ENCODE results near the gene PIGK.

GRCh38 chr1:77234943-77235342 is 15.7 kb upstream of the PIGK start:
- TF ChIP-seq FOXM1 (IDR thresholded peaks at IDR 0.05; ENCODE audit: borderline replicate concordance) (no peak), CTBP1 (IDR thresholded peaks at IDR 0.05; ENCODE audit: borderline replicate concordance) (no peak), SUZ12 (IDR thresholded peaks at IDR 0.05) (no peak), FOXA1 (IDR thresholded peaks at IDR 0.05) (no peak), ARNT (IDR thresholded peaks at IDR 0.05) (no peak), BHLHE40 (IDR thresholded peaks at IDR 0.05; ENCODE audit: borderline replicate concordance) (no peak)

Data from HEK293T (cell line).